Gastrocnemius medialis (tissue), 4 donors: Measurements from ENCODE around the gene CLIP3. TPM values are rescaled to one million over a fixed set of nuclear protein-coding genes. Genes with fewer than 3 reads are reported as not detected.

Experiments
- ATAC-seq, 2 donors: fragments of 150-250 bp; one replicate each; pipeline ENCODE4 v1.9.1; 2016
- DNase-seq, 2 donors: peaks; one replicate each; pipeline ENCODE4 v3.0.0-alpha.2; 2019
- H3K27ac ChIP-seq, 4 donors: fragments of 200-600 bp; sonication (generic); 1 replicate in 1 of 4; 2 replicates in 3 of 4; pipeline ENCODE4 v1.5.1; 2016 to 2018; ENCODE audit warnings: mild to moderate bottlenecking in 2 of 4, moderate library complexity in 1 of 4
- H3K27me3 ChIP-seq, 3 donors: fragments of 200-600 bp; sonication (generic) in 2 of 3; 1 replicate in 1 of 3; 2 replicates in 2 of 3; pipeline versions ENCODE4 v1.5.1 to v1.6.0; 2016 to 2019; ENCODE audit warnings: mild to moderate bottlenecking in 1 of 3, moderate library complexity in 1 of 3
- H3K36me3 ChIP-seq, 2 donors: fragments of 200-600 bp; sonication (generic) in 1 of 2; one replicate each; pipeline ENCODE4 v1.5.1; 2017 to 2018
- H3K4me1 ChIP-seq, 2 donors: fragments of 200-600 bp; sonication (generic) in 1 of 2; one replicate each; pipeline ENCODE4 v1.5.1; 2016 to 2017; ENCODE audit warnings: mild to moderate bottlenecking in 2 of 2
- H3K4me3 ChIP-seq, 4 donors: fragments of 200-600 bp; sonication (generic) in 3 of 4; 1 replicate in 1 of 4; 2 replicates in 3 of 4; pipeline ENCODE4 v1.5.1; 2016 to 2019; ENCODE audit warnings: mild to moderate bottlenecking in 2 of 4
- H3K9me3 ChIP-seq, 3 donors: fragments of 200-600 bp; sonication (generic) in 2 of 3; 1 replicate in 1 of 3; 2 replicates in 2 of 3; pipeline ENCODE4 v1.5.1; 2016 to 2019
- POLR2A ChIP-seq, 2 donors: fragments of 450-650 bp; IDR thresholded peaks; one replicate each; pipeline ENCODE4 v1.6.1; 2017; ENCODE audit warnings: antibody characterized with exemption in 2 of 2, mild to moderate bottlenecking in 2 of 2, moderate library complexity in 2 of 2
- in situ Hi-C, 4 donors: fragments of 200-750 bp; cut with MboI; loops; one replicate each; pipeline versions ENCODE4 v1.15.0 to v1.8.0; 2017; ENCODE audit warnings: low sequenced_read_pairs in 4 of 4
- intact Hi-C: fragments of 100-400 bp; cut with DNase I; formaldehyde crosslinking; loops from one replicate; pipeline ENCODE4 v1.15.1; 2023; ENCODE audit warnings: low total_unique reads
- total RNA-seq, 4 donors: library from RNA; depleted of rRNA; stranded (reverse); fragments of >200 nt; gene quantifications; one replicate each; pipeline versions ENCODE4 v1.1.0 to v1.2.3, GENCODE V29; 2016
- TF ChIP-seq, protein P1 (sequence below), 5 experiments: fragments of 450-650 bp in 3 of 5; fragments of 200-600 bp in 2 of 5; sonication (generic) in 2 of 5; IDR thresholded peaks in 4 of 5; conservative IDR thresholded peaks in 1 of 5; 1 replicate in 4 of 5; 2 replicates in 1 of 5; pipeline ENCODE4 v1.5.1; 2016 to 2019; ENCODE audit warnings: antibody characterized with exemption in 5 of 5, mild to moderate bottlenecking in 3 of 5, moderate library complexity in 3 of 5

Gene CLIP3
- total RNA-seq, 4 donors from 2014 or later, result 0.61 to 3.2 (median 1.8) TPM

DNA sequence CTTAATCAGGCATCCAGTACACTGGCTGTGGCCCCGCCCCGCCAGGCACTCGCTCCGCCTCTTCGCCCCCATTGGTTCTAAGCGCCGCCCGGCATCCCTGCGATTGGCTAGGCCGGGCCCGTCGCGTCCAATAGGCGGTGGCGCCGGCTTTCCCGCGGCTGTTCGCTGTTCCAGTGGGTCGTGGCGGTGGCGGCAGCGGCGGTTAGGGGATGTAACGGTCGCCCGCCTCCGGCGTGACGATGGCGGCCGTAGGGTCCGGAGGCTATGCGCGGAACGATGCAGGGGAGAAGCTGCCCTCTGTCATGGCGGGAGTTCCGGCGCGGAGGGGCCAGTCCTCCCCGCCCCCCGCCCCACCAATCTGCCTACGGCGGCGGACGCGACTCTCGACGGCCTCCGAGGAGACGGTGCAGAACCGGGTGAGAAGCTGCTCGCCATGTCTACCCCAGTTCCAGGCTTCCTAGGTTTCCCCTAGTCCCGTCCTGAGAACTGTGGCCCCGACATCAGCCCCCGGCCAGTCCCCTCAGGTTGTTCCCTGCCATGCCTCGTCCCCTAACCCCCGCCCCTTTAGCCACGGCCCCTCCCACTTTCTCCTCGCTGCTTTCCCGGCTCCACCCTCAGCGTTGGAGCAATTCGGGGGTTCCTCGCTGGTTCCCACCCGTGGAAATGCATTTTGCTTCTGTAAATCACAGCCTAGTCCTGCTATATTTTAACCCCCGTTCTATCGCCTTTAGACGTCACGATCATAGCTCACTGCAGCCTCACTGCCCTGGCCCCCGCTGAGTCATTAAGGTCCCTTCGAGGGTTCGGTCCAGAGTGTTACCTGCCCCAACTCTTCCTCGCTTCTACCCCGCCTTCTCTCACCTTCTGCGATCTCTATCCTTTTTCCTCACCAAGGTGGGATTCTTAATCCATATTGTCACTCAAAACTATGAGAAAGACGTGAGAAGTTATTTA is 22.3 kb upstream of the CLIP3 start, which contains the start of gene WDR62:
WDR62 (plus strand) TSS at position 165 of the 954 bp plus-strand sequence; CDS start at position 240, 75 bp downstream.
- TF ChIP-seq, protein P1, sequence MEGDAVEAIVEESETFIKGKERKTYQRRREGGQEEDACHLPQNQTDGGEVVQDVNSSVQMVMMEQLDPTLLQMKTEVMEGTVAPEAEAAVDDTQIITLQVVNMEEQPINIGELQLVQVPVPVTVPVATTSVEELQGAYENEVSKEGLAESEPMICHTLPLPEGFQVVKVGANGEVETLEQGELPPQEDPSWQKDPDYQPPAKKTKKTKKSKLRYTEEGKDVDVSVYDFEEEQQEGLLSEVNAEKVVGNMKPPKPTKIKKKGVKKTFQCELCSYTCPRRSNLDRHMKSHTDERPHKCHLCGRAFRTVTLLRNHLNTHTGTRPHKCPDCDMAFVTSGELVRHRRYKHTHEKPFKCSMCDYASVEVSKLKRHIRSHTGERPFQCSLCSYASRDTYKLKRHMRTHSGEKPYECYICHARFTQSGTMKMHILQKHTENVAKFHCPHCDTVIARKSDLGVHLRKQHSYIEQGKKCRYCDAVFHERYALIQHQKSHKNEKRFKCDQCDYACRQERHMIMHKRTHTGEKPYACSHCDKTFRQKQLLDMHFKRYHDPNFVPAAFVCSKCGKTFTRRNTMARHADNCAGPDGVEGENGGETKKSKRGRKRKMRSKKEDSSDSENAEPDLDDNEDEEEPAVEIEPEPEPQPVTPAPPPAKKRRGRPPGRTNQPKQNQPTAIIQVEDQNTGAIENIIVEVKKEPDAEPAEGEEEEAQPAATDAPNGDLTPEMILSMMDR (IDR thresholded peaks at IDR 0.05 in 4 of 5, conservative IDR thresholded peaks at IDR 0.05 in 1 of 5), result peak in 1 of 5 experiments; percentile 4
- TF ChIP-seq POLR2A (IDR thresholded peaks at IDR 0.05), result no peak
- in situ Hi-C loops (loop anchor here in 1 of 4 donors (5.0 kb wide), 1 partner anchor 58 kb away; the partner anchor contains the start of gene SDHAF1), intact Hi-C loops (loop anchor here (1.0 kb wide), 5 partner anchors 41 to 159 kb away; partner anchors contain the start of genes ALKBH6, SDHAF1, TBCB and ZNF565)

DNA sequence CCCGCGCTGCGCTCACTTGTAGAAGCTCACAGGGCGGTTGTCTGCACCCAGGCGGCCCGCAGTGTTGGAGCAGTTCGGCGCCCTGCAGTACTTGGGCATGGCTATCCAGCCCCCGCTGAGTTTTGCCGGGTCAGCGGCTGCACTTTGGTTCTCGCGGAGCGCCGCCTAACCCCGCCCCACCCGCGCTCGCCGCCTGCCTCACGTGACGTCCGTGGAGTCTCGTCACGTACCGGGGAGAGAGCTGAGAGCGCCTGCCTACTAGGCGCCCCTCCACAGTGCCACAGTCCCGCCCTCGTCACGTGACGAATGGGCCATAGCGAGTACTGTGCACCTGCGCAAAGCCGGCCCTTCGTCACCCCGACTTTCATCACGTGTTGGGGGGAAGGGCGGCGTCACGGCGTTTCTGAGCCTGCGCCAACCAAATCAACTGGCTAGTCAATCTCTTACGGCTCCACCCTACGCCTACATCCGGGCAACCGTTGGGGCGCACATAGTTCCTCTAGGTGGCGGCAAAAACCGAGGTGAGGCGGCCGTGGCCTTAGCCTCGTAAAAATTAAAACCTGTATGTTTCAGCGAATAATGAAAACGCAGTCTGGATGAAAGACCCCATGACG is 21.6 kb upstream of the CLIP3 start, which contains the start of gene THAP8:
THAP8 (minus strand) TSS at position 167 of the 614 bp plus-strand sequence; CDS start at position 99, 68 bp downstream.
- TF ChIP-seq POLR2A (IDR thresholded peaks at IDR 0.05), result peak; percentile 65 to 72
- TF ChIP-seq, protein P1 (IDR thresholded peaks at IDR 0.05 in 4 of 5, conservative IDR thresholded peaks at IDR 0.05 in 1 of 5), result peak; percentile 50 to 58 (median 54)
- ATAC-seq, result peak; percentile 92 to 95
- intact Hi-C loops, result loop anchor here (1.0 kb wide), 5 partner anchors 40 to 160 kb away; partner anchors contain the start of genes ALKBH6, SDHAF1, TBCB and ZNF565
- peak; percentile 100 for DNase-seq
- Histone ChIP-seq H3K4me1 (peaks cover 12 to 13% of the 10 kb centered on the region in 2 donors), H3K9me3 (no peaks in the 10 kb centered on the region), H3K36me3 (no peaks in the 10 kb centered on the region), H3K27me3 (no peaks in the 10 kb centered on the region), H3K27ac (peak within 1 kb of the TSS; percentile 87 to 99 (median 96)), H3K4me3 (peak within 1 kb of the TSS; percentile 67 to 93 (median 83))
- in situ Hi-C loops, result loop anchor here in 1 of 4 donors (5.0 kb wide), 1 partner anchor 57 kb away; the partner anchor contains the start of gene SDHAF1

More for the DNA sequence above, 22.3 kb upstream of the CLIP3 start, which contains the start of gene WDR62:
- H3K27ac ChIP-seq, result peak within 1 kb of the TSS; percentile 87 to 99 (median 96)
- no peaks in the 10 kb centered on the region for H3K36me3 ChIP-seq
- no peaks in the 10 kb centered on the region for H3K9me3 ChIP-seq
- no peaks in the 10 kb centered on the region for H3K27me3 ChIP-seq
- ATAC-seq (peak; percentile 83 to 84), DNase-seq (peak; percentile 89 to 90)
- peak within 1 kb of the TSS; percentile 67 to 93 (median 83) for H3K4me3 ChIP-seq
- peaks cover 13 to 17% of the 10 kb centered on the region in 2 donors for H3K4me1 ChIP-seq

DNA sequence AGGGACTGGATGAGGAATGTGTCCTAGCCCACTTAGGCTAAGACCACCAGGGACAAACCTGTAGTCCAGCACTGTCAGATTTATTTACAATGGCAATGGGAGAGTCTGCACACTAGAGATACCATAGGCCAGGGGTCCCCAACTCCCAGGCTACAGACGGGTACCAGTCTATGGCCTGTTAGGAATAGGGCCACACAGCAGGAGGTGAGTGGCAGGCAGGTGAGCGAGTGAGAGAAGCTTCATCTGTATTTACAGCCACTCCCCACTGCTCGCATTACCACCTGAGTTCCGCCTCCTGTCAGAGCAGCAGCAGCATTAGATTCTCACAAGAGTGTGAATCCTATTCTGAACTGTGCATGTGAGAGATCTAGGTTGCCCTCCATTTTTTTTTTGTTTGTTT is 19.0 kb upstream of the CLIP3 start:
- TF ChIP-seq POLR2A (IDR thresholded peaks at IDR 0.05), result no peak
- TF ChIP-seq, protein P1 (IDR thresholded peaks at IDR 0.05 in 4 of 5, conservative IDR thresholded peaks at IDR 0.05 in 1 of 5), result no peak
- Histone ChIP-seq H3K27ac (no peak overlapping the region), H3K27me3 (no peaks in the 10 kb centered on the region), H3K9me3 (no peaks in the 10 kb centered on the region), H3K4me1 (peaks cover 12 to 13% of the 10 kb centered on the region in 2 donors), H3K4me3 (no peak overlapping the region), H3K36me3 (no peaks in the 10 kb centered on the region)
- ATAC-seq (no peak), DNase-seq (no peak)
- intact Hi-C loops (no loop called here), in situ Hi-C loops (loop anchor here in 1 of 4 donors (5.0 kb wide), 1 partner anchor 54 kb away; the partner anchor contains the start of gene SDHAF1)

DNA sequence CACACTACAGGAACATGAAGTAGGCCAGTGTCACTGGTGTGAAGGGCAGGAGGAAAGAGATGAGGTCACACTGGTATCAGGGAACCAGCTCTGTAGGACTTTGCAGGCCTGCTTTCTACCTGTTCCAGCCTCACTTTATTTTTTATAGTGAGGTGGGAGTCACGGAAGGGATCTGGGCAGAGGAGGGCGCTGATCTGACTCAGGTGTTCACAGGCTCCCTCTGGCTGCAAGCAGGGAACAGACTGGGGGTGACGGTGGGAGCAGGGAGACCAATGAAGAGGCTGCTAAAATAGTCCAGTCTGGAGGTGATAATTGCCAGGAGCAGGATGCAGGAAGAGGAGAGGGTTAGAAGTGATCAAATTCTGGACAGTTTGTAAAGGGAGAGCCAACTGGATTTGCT is 18.6 kb upstream of the CLIP3 start:
- H3K36me3 ChIP-seq, result no peaks in the 10 kb centered on the region
- TF ChIP-seq POLR2A (IDR thresholded peaks at IDR 0.05), result no peak
- TF ChIP-seq, protein P1 (IDR thresholded peaks at IDR 0.05 in 4 of 5, conservative IDR thresholded peaks at IDR 0.05 in 1 of 5), result no peak
- DNase-seq (no peak), ATAC-seq (no peak)
- H3K27me3 ChIP-seq, result no peaks in the 10 kb centered on the region
- peaks cover 12 to 13% of the 10 kb centered on the region in 2 donors for H3K4me1 ChIP-seq
- in situ Hi-C loops (loop anchor here in 1 of 4 donors (5.0 kb wide), 1 partner anchor 54 kb away; the partner anchor contains the start of gene SDHAF1), intact Hi-C loops (no loop called here)
- no peak overlapping the region for H3K4me3 ChIP-seq
- no peaks in the 10 kb centered on the region for H3K9me3 ChIP-seq
- no peak overlapping the region for H3K27ac ChIP-seq
